ENCODE measurements around the gene DNAJC5G. TPM values are rescaled to one million over a fixed set of nuclear protein-coding genes. Genes with fewer than 3 reads are reported as not detected.

DNAJC5G gene
- total RNA-seq, 4 donors from 2014 or later, result 0.33 to 2.1 (median 1.1) TPM; not detected in 1

DNA sequence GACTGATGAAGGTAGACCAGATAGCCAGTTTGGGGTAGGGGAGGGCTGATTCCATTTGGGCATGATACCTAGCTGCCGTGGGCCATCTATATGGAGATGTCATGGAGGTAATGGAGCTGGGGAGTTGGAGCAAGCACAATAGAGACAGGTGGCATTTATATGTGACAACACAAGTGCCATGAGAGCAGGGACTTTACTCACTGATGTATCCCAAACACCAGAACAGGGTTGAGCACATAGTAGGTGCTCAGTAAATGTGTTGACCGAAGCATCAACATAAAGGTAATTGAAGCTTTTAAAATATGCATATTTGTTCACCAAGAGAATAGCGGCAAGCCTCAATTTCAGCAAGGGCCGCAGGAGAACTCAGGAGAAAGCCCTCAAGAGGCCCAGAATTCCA lies 27.3 kb upstream of the DNAJC5G start:
- peaks cover 2 to 12% of the 10 kb centered on the region in 2 donors for H3K36me3 ChIP-seq
- H3K27me3 ChIP-seq, result no peaks in the 10 kb centered on the region
- no peaks in the 10 kb centered on the region for H3K9me3 ChIP-seq
- H3K4me1 ChIP-seq, result peaks cover 0 to 7% of the 10 kb centered on the region in 2 donors
- intact Hi-C loops (cut with DNase I), result loop anchor here (5.0 kb wide), 1 partner anchor 34 kb away; the partner anchor contains the start of gene TRIM54
- no peak for DNase-seq
- no peak overlapping the region for H3K27ac ChIP-seq
- no peak overlapping the region for H3K4me3 ChIP-seq (replicated peaks in 1 of 3)
- whole genome bisulfite sequencing, 2 donors, result 81% methylated on average over 4 of the region's 4 CpGs
- TF ChIP-seq, protein P1, sequence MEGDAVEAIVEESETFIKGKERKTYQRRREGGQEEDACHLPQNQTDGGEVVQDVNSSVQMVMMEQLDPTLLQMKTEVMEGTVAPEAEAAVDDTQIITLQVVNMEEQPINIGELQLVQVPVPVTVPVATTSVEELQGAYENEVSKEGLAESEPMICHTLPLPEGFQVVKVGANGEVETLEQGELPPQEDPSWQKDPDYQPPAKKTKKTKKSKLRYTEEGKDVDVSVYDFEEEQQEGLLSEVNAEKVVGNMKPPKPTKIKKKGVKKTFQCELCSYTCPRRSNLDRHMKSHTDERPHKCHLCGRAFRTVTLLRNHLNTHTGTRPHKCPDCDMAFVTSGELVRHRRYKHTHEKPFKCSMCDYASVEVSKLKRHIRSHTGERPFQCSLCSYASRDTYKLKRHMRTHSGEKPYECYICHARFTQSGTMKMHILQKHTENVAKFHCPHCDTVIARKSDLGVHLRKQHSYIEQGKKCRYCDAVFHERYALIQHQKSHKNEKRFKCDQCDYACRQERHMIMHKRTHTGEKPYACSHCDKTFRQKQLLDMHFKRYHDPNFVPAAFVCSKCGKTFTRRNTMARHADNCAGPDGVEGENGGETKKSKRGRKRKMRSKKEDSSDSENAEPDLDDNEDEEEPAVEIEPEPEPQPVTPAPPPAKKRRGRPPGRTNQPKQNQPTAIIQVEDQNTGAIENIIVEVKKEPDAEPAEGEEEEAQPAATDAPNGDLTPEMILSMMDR (IDR thresholded peaks at IDR 0.05), result no peak
- TF ChIP-seq POLR2A (IDR thresholded peaks at IDR 0.05), result no peak

- DNase-seq, result no peak
- TF ChIP-seq POLR2A (IDR thresholded peaks at IDR 0.05), result no peak
- TF ChIP-seq, protein P1 (IDR thresholded peaks at IDR 0.05), result no peak
- no peak overlapping the region for H3K27ac ChIP-seq
- H3K9me3 ChIP-seq, result no peaks in the 10 kb centered on the region
- H3K36me3 ChIP-seq, result no peaks in the 10 kb centered on the region
- peaks cover 0 to 7% of the 10 kb centered on the region in 2 donors for H3K4me1 ChIP-seq
- no peaks in the 10 kb centered on the region for H3K27me3 ChIP-seq
- intact Hi-C loops (cut with DNase I), result loop anchor here (5.0 kb wide), 1 partner anchor 33 kb away; the partner anchor contains the start of gene TRIM54
- WGBS, 2 donors, result 56 to 68% methylated on average over 12 of the region's 12 CpGs
- no peak overlapping the region for H3K4me3 ChIP-seq (replicated peaks in 1 of 3)
Measured at GRCh38 chr2:27249159-27249890, 25.9 kb upstream of the DNAJC5G start.

DNA sequence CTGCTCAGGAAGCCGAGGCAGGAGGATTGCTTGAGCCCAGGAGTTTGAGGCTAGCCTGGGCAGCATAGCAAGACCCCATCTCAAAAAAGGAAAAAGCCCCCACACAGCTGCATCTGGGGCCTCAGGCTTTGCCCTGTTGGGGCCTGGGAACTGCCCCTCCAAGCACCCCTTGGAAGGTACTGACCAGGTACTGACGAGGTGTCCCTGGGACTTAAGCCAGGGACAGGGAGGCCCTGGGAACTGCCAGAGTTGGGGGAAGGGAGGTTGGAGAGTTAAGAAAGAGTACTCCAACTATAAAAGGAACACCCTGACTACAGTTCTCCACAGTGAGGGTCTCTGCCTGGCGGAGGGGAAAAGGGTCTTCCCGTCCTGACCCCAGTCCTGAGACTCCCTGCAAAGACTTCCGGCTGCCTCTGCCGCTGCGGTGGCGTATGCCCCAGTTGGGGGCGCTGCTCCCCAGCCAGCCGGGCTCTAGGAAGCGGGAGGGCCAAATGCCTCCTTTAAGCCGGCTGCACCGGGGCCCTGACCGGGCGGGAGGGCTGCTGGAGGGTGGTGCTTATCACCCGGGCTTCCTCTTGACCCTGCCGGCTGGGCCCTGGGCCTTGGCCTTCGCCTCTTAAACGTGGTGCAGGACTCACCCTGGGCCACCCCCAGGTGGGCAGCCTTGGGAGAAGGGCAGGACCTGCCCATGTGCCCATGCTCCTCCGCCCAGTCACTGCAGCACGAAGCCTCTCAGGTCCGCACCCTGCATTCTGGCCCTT lies 25.2 kb upstream of the DNAJC5G start:
- peak; percentile 61 to 64 for DNase-seq
- Histone ChIP-seq H3K27ac (no peak overlapping the region), H3K9me3 (no peaks in the 10 kb centered on the region), H3K36me3 (no peaks in the 10 kb centered on the region), H3K4me1 (peaks cover 0 to 7% of the 10 kb centered on the region in 2 donors), H3K27me3 (no peaks in the 10 kb centered on the region), H3K4me3 (replicated peaks in 1 of 3) (no peak overlapping the region)
- WGBS, 2 donors, result 29 to 55% methylated on average over 6 to 15 of the region's 22 CpGs
- TF ChIP-seq, protein P1 (IDR thresholded peaks at IDR 0.05), result peak; percentile 27 to 82 (median 68)
- TF ChIP-seq POLR2A (IDR thresholded peaks at IDR 0.05), result no peak
- intact Hi-C loops (cut with DNase I), result loop anchor here (5.0 kb wide), 1 partner anchor 32 kb away; the partner anchor contains the start of gene TRIM54

DNA sequence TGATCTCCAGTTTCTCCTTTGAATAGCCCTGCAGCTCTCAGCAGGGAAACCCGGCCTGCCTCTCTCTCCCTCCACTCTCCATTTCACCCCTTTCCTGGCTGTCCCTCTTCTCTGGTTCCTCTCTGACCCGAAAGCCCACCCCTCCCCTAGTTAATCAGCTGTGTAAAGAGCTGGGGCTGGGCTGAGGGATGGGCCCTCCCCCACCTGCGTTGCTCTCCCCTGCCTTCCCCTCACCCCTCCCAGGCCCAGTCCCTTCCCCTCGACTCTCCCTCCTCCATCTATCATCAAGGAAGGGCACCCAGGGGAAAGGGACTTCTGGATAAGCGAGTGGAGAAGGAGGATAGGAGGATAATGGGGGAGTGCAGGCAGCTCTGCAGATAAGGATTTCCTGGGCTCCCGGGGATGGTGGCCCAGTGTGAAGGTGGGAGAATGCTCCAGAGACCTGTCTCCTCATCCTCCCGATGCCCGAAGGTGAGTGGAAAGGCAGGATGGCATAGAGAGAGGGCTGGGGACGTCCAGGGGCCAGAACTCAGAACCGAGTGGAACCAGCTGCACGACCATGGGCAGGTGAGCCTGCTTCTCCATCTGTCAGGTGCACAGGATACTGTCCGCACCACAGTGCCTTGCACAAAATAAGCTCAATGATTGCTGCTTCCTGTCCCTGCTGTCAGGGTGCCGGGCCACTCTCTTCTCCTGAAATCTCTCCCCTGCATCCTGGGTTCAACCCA lies 24.4 kb upstream of the DNAJC5G start:
- DNase-seq, result no peak
- Histone ChIP-seq H3K4me3 (replicated peaks in 1 of 3) (no peak overlapping the region), H3K9me3 (no peaks in the 10 kb centered on the region), H3K36me3 (no peaks in the 10 kb centered on the region), H3K4me1 (peaks cover 0 to 7% of the 10 kb centered on the region in 2 donors), H3K27ac (no peak overlapping the region), H3K27me3 (no peaks in the 10 kb centered on the region)
- intact Hi-C loops (cut with DNase I), result no loop called here
- WGBS, 2 donors, result 52 to 64% methylated on average over 12 to 13 of the region's 13 CpGs
- TF ChIP-seq, protein P1 (IDR thresholded peaks at IDR 0.05), result no peak
- no peak for TF ChIP-seq POLR2A (IDR thresholded peaks at IDR 0.05)

All from thyroid gland (tissue), 4 donors.